Aortic smooth muscle cell (primary cell): ENCODE results near the gene ACOT8. TPM values are rescaled to one million over a fixed set of nuclear protein-coding genes. Genes with fewer than 3 reads are reported as not detected.

Experiments
- total RNA-seq: library from RNA; depleted of rRNA; stranded (reverse); fragments of >200 nt; gene quantifications from 2 replicates; pipeline ENCODE4 v1.2.3, GENCODE V29; 2014

ACOT8 gene
- total RNA-seq, result 29.2 and 32.9 TPM in 2 replicates

GRCh38 chr20:45857114-45857881, at the start of gene ACOT8, which contains the start of gene ZSWIM3:
Gene ACOT8, minus strand, starts transcription at chr20:45857392. Its CDS starts 77 bp downstream, at chr20:45857315.
Gene ZSWIM3, plus strand, starts transcription at chr20:45857614. Its CDS starts 212 bp downstream, at chr20:45857826.

GRCh38 chr20:45890985-45891983, 34.1 kb upstream of the ACOT8 start, which contains the start of the genes CTSA and NEURL2:
Gene CTSA, plus strand, starts transcription at chr20:45891335. Its CDS starts 234 bp downstream, at chr20:45891569.
Gene NEURL2, minus strand, starts transcription at chr20:45891208. Its CDS starts 217 bp downstream, at chr20:45890991.

GRCh38 chr20:45887346-45887715, 30.1 kb upstream of the ACOT8 start, which contains the start of gene SPATA25:
Gene SPATA25, minus strand, starts transcription at chr20:45887622. Its CDS starts 32 bp downstream, at chr20:45887590.

GRCh38 chr20:45880988-45881788, 24.0 kb upstream of the ACOT8 start, which contains the start of gene ZSWIM1:
Gene ZSWIM1, plus strand, starts transcription at chr20:45881227. Its CDS starts 1,366 bp downstream, at chr20:45882593.

GRCh38 chr20:45833030-45833882, 23.9 kb downstream of the ACOT8 start, which contains the start of gene SNX21:
Gene SNX21, plus strand, starts transcription at chr20:45833799. Its CDS starts 121 bp downstream, at chr20:45833920.

GRCh38 chr20:45827030-45827652, 30.1 kb downstream of the ACOT8 start, which contains the start of gene TNNC2:
Gene TNNC2, minus strand, starts transcription at chr20:45827312. Its CDS starts 64 bp downstream, at chr20:45827248.

GRCh38 chr20:45812157-45813005, 44.8 kb downstream of the ACOT8 start, which contains the start of gene UBE2C:
Gene UBE2C, plus strand, starts transcription at chr20:45812644. Its CDS starts 52 bp downstream, at chr20:45812696.

Other genes starting within 250 kb of the ACOT8 start
- not detected in 2 replicates for gene WFDC10A, start 227.7 kb downstream of the ACOT8 start, total RNA-seq
- not detected in 2 replicates for gene WFDC9, start 226.1 kb downstream of the ACOT8 start, total RNA-seq
- gene WFDC11, start 187.2 kb downstream of the ACOT8 start, total RNA-seq, result not detected in 2 replicates
- gene WFDC13, start 155.4 kb downstream of the ACOT8 start, total RNA-seq, result not detected in 2 replicates
- not detected in 2 replicates for gene WFDC10B, start 152.4 kb downstream of the ACOT8 start, total RNA-seq
- not detected in 2 replicates for gene SPINT4, start 135.0 kb downstream of the ACOT8 start, total RNA-seq
- 0.26 TPM in 1 of 2 replicates, not detected in the other for gene WFDC3, start 65.5 kb downstream of the ACOT8 start, total RNA-seq
- 12.0 and 14.6 TPM in 2 replicates for gene DNTTIP1, start 65.4 kb downstream of the ACOT8 start, total RNA-seq
- gene UBE2C, start 44.7 kb downstream of the ACOT8 start, total RNA-seq, result 11.4 and 22.2 TPM in 2 replicates
- gene TNNC2, start 30.1 kb downstream of the ACOT8 start, total RNA-seq, result 1.4 and 1.5 TPM in 2 replicates
- gene SNX21, start 23.6 kb downstream of the ACOT8 start, total RNA-seq, result 55.2 and 65.2 TPM in 2 replicates
- 5.2 and 5.5 TPM in 2 replicates for gene ZSWIM3, start 222 bp upstream of the ACOT8 start, total RNA-seq
- 3.0 TPM in 2 replicates for gene ZSWIM1, start 23.8 kb upstream of the ACOT8 start, total RNA-seq
- 1.4 and 1.5 TPM in 2 replicates for gene SPATA25, start 30.2 kb upstream of the ACOT8 start, total RNA-seq
- 5.2 and 5.3 TPM in 2 replicates for gene NEURL2, start 33.8 kb upstream of the ACOT8 start, total RNA-seq
- gene CTSA, start 33.9 kb upstream of the ACOT8 start, total RNA-seq, result 103 and 140 TPM in 2 replicates
- gene PLTP, start 54.8 kb upstream of the ACOT8 start, total RNA-seq, result 32.0 and 41.9 TPM in 2 replicates
- 7.0 and 7.5 TPM in 2 replicates for gene PCIF1, start 77.3 kb upstream of the ACOT8 start, total RNA-seq
- 10.7 and 13.3 TPM in 2 replicates for gene ZNF335, start 114.8 kb upstream of the ACOT8 start, total RNA-seq
- not detected in 2 replicates for gene MMP9, start 151.5 kb upstream of the ACOT8 start, total RNA-seq
- gene SLC12A5, start 171.8 kb upstream of the ACOT8 start, total RNA-seq, result 0.06 TPM in 1 of 2 replicates, not detected in the other
- gene NCOA5, start 232.6 kb upstream of the ACOT8 start, total RNA-seq, result 7.8 and 9.3 TPM in 2 replicates